Mesenteric fat pad (tissue), 1 donor: ENCODE results near the gene GBF1. TPM values are rescaled to one million over a fixed set of nuclear protein-coding genes. Genes with fewer than 3 reads are reported as not detected.
"Not testable (repeated sequence)": the region's sequence is repeated elsewhere in the genome, so short reads cannot be mapped to it uniquely, and the experiment has no call there.

Experiments
- DNase-seq: peaks from one replicate; pipeline ENCODE4 v3.0.0-alpha.2; 2020; ENCODE audit warnings: low spot score
- total RNA-seq: library from RNA; stranded (reverse); fragmentation: NEBNext Ultra II Directional; extraction: Animal tissue kit (Norgen Biotek cat#: 25700); gene quantifications from one replicate; pipeline ENCODE4 v1.2.1, GENCODE V29; 2021
- donor health status: DM: yes; HTN: yes; CAD: no.

GBF1 gene
- total RNA-seq, 1 donor from 2014 or later: 34.9 TPM

GRCh38 chr10:102302611-102303010, 57.3 kb downstream of the GBF1 start:
- no peak for DNase-seq

GRCh38 chr10:102306006-102306405, 60.7 kb downstream of the GBF1 start:
- DNase-seq: no peak

- DNase-seq: no peak
Measured at GRCh38 chr10:102306710-102307109, 61.4 kb downstream of the GBF1 start.

- DNase-seq: not testable (repeated sequence)
Measured at GRCh38 chr10:102308318-102308717, 63.0 kb downstream of the GBF1 start.

- DNase-seq: no peak
Measured at GRCh38 chr10:102309236-102309635, 63.9 kb downstream of the GBF1 start.

- no peak for DNase-seq
Measured at GRCh38 chr10:102309916-102310315, 64.6 kb downstream of the GBF1 start.

GRCh38 chr10:102310361-102311024, 65.2 kb downstream of the GBF1 start:
- no peak for DNase-seq

GRCh38 chr10:102311025-102311420, 65.7 kb downstream of the GBF1 start:
- DNase-seq: no peak

- no peak for DNase-seq
Measured at GRCh38 chr10:102312683-102313082, 67.4 kb downstream of the GBF1 start.

GRCh38 chr10:102313221-102313896, 68.0 kb downstream of the GBF1 start:
- no peak for DNase-seq

- no peak for DNase-seq
Measured at GRCh38 chr10:102314801-102315200, 69.5 kb downstream of the GBF1 start.

- no peak for DNase-seq
Measured at GRCh38 chr10:102316421-102316820, 71.1 kb downstream of the GBF1 start.

GRCh38 chr10:102322914-102323313, 77.6 kb downstream of the GBF1 start:
- no peak for DNase-seq

GRCh38 chr10:102324061-102324460, 78.7 kb downstream of the GBF1 start:
- DNase-seq: no peak

- DNase-seq: no peak
Measured at GRCh38 chr10:102326031-102326430, 80.7 kb downstream of the GBF1 start.

- DNase-seq: no peak
Measured at GRCh38 chr10:102327002-102327401, 81.7 kb downstream of the GBF1 start.

- no peak for DNase-seq
Measured at GRCh38 chr10:102327641-102328040, 82.3 kb downstream of the GBF1 start.

- no peak for DNase-seq
Measured at GRCh38 chr10:102332772-102333171, 87.4 kb downstream of the GBF1 start.

GRCh38 chr10:102334101-102334500, 88.8 kb downstream of the GBF1 start:
- no peak for DNase-seq

GRCh38 chr10:102335184-102335583, 89.9 kb downstream of the GBF1 start:
- DNase-seq: no peak

- DNase-seq: no peak
Measured at GRCh38 chr10:102341038-102341688, 95.8 kb downstream of the GBF1 start.

GRCh38 chr10:102342458-102342857, 97.1 kb downstream of the GBF1 start:
- DNase-seq: no peak

- DNase-seq: no peak
Measured at GRCh38 chr10:102342958-102343357, 97.6 kb downstream of the GBF1 start.
